Adrenal gland (tissue), 12 donors: ENCODE results near the gene COPS7A. TPM values are rescaled to one million over a fixed set of nuclear protein-coding genes. Genes with fewer than 3 reads are reported as not detected.

Source experiments
- DNase-seq, 7 donors: peaks; one replicate each; pipeline ENCODE4 v3.0.0-alpha.2; 2019 to 2020
- H3K27ac ChIP-seq, 5 donors: fragments of 200-600 bp; sonication (generic) in 4 of 5; 1 replicate in 3 of 5; 2 replicates in 2 of 5; pipeline versions ENCODE4 v1.5.1 to v1.8.0; 2016 to 2020; ENCODE audit warnings: mild to moderate bottlenecking in 1 of 5
- H3K27me3 ChIP-seq: fragments of 200-600 bp; 2 replicates; pipeline ENCODE4 v1.8.0; 2021
- H3K36me3 ChIP-seq, 2 donors: fragments of 200-600 bp; replicated peaks in 1 of 2; 1 replicate in 1 of 2; 2 replicates in 1 of 2; pipeline versions ENCODE4 v1.5.1 to v1.8.0; 2018 to 2022
- H3K4me1 ChIP-seq, 2 donors: fragments of 200-600 bp; replicated peaks in 1 of 2; 1 replicate in 1 of 2; 2 replicates in 1 of 2; pipeline versions ENCODE4 v1.5.1 to v1.8.0; 2018 to 2021
- H3K4me3 ChIP-seq, 4 donors: fragments of 200-600 bp; sonication (generic) in 3 of 4; one replicate each; pipeline ENCODE4 v1.5.1; 2016 to 2018
- H3K9me3 ChIP-seq, 3 donors: fragments of 200-600 bp; sonication (generic) in 1 of 3; replicated peaks in 1 of 3; 1 replicate in 2 of 3; 2 replicates in 1 of 3; pipeline versions ENCODE4 v1.5.1 to v1.8.0; 2016 to 2021
- POLR2A ChIP-seq, 2 donors: fragments of 450-650 bp; IDR thresholded peaks; one replicate each; pipeline ENCODE4 v1.6.1; 2017; ENCODE audit warnings: antibody characterized with exemption in 2 of 2, mild to moderate bottlenecking in 2 of 2, moderate library complexity in 1 of 2
- WGBS, 4 donors: extraction: QIAGEN DNeasy Blood & Tissue Kit in 2 of 4; methylation state at CpG; one replicate each; pipeline versions ENCODE4 v1.1.5 to v1.1.7; 2013 to 2017; 5-methylcytosine and 5-hydroxymethylcytosine counted together
- intact Hi-C, 2 donors: fragments of 100-400 bp; cut with DNase I; formaldehyde crosslinking; loops; one replicate each; pipeline versions ENCODE4 v1.14.1 to v1.15.0; 2022 to 2023
- polyA plus RNA-seq, 3 donors: library from polyadenylated mRNA; stranded (reverse); fragments of 200-250 nt in 2 of 3; fragments of 350-450 nt in 1 of 3; fragmentation: Illumina TruSeq in 1 of 3; extraction: RNeasy Lipid Tissue Mini Kit (QIAGEN cat#74804) in 1 of 3; gene quantifications; one replicate each; pipeline ENCODE4 v1.2.3, GENCODE V29; 2013 to 2014
- total RNA-seq, 9 donors: library from RNA; depleted of rRNA in 4 of 9; stranded (reverse); fragments of >200 nt in 4 of 9; fragments of 120-200 nt in 1 of 9; fragmentation: NEBNext Ultra II Directional in 1 of 9; extraction: Animal tissue kit (Norgen Biotek cat#: 25700) in 1 of 9; gene quantifications; one replicate each; pipeline versions ENCODE4 v1.1.0 to v1.2.4, GENCODE V29; 2013 to 2023
- TF ChIP-seq, protein P1 (sequence below), 6 experiments: fragments of 450-650 bp in 4 of 6; fragments of 200-600 bp in 2 of 6; sonication (generic) in 1 of 6; IDR thresholded peaks; 1 replicate in 5 of 6; 2 replicates in 1 of 6; pipeline versions ENCODE4 v1.5.1 to v1.8.0; 2016 to 2021; ENCODE audit warnings: antibody characterized with exemption in 6 of 6, mild to moderate bottlenecking in 2 of 6, moderate library complexity in 1 of 6
- donor health status: healthy with polysubstance abuse.
- donor health status: Bipolar disorder and iron deficiency.
- donor health status: DM: yes; HTN: yes; CAD: no.
- donor health status: DM: no; HTN: no; CAD: no.
- donor health status: DM: no; HTN: no; CAD: no.
- donor health status: DM: yes; HTN: yes; CAD: no.

Gene COPS7A
- total and polyA plus RNA-seq, 12 donors, result 46.5 to 105 (median 81.1) TPM

DNA sequence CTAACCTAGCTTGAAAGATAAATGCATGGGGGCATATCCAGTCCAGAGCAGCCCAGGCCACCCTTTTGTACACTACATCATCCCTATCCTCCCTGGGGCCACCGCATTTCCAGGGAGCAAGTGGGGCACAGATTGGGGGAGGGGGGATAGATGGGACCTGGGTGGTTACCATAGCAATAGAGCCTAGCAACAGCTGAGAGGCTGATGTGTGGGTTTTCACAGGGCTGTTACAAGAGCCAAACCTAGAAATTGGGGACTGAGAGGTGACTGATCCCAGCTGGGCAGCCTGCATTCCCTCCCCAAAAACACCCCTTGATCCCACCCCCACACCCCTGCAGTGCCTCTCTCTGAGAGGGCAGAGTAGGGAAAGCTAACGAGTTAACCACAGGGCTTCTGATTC is 31.0 kb upstream of the COPS7A start:
- DNase-seq, result no peak
- H3K27ac ChIP-seq, result no peak overlapping the region
- H3K27me3 ChIP-seq, result peaks cover 6% of the 10 kb centered on the region
- H3K36me3 ChIP-seq, result no peaks in the 10 kb centered on the region
- TF ChIP-seq POLR2A (IDR thresholded peaks at IDR 0.05), result no peak
- TF ChIP-seq, protein P1, sequence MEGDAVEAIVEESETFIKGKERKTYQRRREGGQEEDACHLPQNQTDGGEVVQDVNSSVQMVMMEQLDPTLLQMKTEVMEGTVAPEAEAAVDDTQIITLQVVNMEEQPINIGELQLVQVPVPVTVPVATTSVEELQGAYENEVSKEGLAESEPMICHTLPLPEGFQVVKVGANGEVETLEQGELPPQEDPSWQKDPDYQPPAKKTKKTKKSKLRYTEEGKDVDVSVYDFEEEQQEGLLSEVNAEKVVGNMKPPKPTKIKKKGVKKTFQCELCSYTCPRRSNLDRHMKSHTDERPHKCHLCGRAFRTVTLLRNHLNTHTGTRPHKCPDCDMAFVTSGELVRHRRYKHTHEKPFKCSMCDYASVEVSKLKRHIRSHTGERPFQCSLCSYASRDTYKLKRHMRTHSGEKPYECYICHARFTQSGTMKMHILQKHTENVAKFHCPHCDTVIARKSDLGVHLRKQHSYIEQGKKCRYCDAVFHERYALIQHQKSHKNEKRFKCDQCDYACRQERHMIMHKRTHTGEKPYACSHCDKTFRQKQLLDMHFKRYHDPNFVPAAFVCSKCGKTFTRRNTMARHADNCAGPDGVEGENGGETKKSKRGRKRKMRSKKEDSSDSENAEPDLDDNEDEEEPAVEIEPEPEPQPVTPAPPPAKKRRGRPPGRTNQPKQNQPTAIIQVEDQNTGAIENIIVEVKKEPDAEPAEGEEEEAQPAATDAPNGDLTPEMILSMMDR (IDR thresholded peaks at IDR 0.05), result no peak
- H3K4me3 ChIP-seq, result no peak overlapping the region
- WGBS, 4 donors, result 61 to 72% (median 66%) methylated on average over 2 of the region's 2 CpGs
- intact Hi-C loops, result no loop called here
- peaks cover 10 to 15% of the 10 kb centered on the region in 2 donors for H3K4me1 ChIP-seq
- no peaks in the 10 kb centered on the region for H3K9me3 ChIP-seq

DNA sequence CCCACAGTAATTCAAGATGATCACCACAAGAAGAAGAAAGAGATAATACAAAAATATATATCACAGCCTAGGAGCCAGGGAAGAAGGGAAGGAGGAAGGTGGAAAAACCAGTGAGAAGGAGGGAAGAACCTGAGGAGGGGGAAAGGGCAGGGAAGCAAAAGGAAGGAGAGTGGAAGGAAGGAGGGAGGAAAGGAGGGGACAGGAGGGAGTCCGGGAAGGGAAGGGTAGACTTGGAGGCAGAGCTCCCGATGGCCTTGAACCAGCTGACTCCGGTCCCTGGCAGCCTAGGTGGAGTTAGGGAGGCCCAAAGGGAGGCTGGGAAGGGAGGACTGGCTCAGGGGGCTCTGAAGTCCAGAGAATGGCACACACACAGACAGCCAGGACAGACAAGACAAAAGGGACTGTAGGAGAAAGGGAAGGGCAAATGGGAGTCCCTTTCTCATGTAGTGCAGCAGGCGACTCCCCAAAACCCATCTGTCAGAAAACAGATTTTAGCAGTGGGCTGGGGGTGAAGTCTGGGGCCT is 30.0 kb upstream of the COPS7A start:
- H3K4me1 ChIP-seq, result peaks cover 9 to 10% of the 10 kb centered on the region in 2 donors
- intact Hi-C loops, result no loop called here
- peaks cover 14% of the 10 kb centered on the region for H3K27me3 ChIP-seq
- no peak for DNase-seq
- WGBS, 4 donors, result 36 to 70% (median 53%) methylated on average over 3 to 4 of the region's 4 CpGs
- H3K9me3 ChIP-seq, result no peaks in the 10 kb centered on the region
- H3K27ac ChIP-seq, result no peak overlapping the region
- H3K4me3 ChIP-seq, result no peak overlapping the region
- no peak for TF ChIP-seq POLR2A (IDR thresholded peaks at IDR 0.05)
- TF ChIP-seq, protein P1 (IDR thresholded peaks at IDR 0.05), result no peak
- no peaks in the 10 kb centered on the region for H3K36me3 ChIP-seq

DNA sequence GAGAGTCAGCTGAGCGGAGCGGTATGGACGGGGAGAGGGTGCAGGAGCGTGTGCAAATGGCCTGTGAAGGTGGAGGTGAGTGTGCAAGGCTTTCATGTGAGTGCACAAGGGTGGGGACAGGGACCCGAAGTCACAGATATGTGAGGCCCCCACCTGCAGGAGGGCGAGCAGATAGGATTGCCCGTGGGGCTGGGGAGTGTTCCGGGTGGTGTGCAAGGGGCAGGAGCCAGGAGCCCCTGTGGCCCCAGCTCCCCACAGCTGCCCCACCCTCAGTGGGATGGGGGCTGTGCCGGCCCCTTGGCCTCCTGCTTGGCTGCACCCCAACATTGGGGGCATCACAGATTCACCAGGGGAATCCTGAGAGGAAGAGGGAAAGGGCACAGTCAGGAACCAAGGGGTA is 29.1 kb upstream of the COPS7A start:
- Histone ChIP-seq H3K4me3 (no peak overlapping the region), H3K27ac (no peak overlapping the region), H3K9me3 (no peaks in the 10 kb centered on the region), H3K4me1 (peaks cover 9 to 10% of the 10 kb centered on the region in 2 donors), H3K27me3 (peaks cover 20% of the 10 kb centered on the region), H3K36me3 (no peaks in the 10 kb centered on the region)
- DNase-seq, result no peak
- TF ChIP-seq, protein P1 (IDR thresholded peaks at IDR 0.05), result no peak
- intact Hi-C loops, result loop anchor here in 1 of 2 donors (5.0 kb wide), 1 partner anchor 32 kb away; the partner anchor contains the start of gene ING4
- 74 to 82% (median 74%) methylated on average over 7 to 9 of the region's 9 CpGs for WGBS, 4 donors

DNA sequence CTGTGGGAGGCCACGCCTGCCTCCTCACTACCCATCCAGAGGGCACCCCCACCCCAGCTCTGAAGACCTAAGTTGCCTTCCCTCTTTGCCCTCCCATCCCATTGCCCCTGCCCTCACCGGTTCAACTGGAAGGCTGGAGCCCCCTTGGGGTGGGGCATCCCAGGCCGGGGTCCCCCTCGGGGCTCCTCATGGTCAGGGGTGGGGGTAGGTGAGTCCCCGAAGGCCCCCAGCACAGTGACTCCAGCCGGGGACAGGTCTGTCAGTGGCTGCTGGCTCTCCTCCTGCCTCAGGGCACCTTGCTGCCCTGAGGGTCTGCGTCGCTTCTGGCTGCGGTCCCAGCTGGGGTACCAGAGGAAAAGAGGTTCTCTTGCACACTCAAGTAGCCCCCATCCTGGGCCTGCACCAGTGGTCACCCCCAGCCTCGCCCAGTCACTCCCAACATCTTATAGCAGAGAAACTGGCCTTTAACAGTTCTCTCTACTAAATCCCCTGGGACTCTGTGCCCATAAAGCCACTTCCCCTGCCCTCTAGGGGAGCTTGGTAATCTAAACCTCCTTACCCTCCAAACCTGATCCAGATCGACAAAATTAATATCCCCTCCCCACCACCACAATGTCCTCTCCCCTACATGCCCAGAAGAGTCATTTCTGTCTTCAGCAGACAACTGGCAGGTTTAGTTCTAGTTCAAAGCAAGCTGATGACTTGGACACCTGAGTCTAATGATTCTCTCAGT is 28.4 kb upstream of the COPS7A start:
- intact Hi-C loops, result loop anchor here in 1 of 2 donors (5.0 kb wide), 1 partner anchor 33 kb away; the partner anchor contains the start of gene ING4
- H3K27me3 ChIP-seq, result peaks cover 28% of the 10 kb centered on the region
- WGBS, 4 donors, result 54 to 69% (median 65%) methylated on average over 3 to 11 of the region's 11 CpGs

More for the DNA sequence above, 28.4 kb upstream of the COPS7A start:
- peaks cover 9% of the 10 kb centered on the region in 2 donors for H3K4me1 ChIP-seq
- H3K4me3 ChIP-seq, result no peak overlapping the region
- no peaks in the 10 kb centered on the region for H3K36me3 ChIP-seq
- H3K27ac ChIP-seq, result no peak overlapping the region
- no peak for DNase-seq
- no peaks in the 10 kb centered on the region for H3K9me3 ChIP-seq
- TF ChIP-seq, protein P1 (IDR thresholded peaks at IDR 0.05), result no peak
- no peak for TF ChIP-seq POLR2A (IDR thresholded peaks at IDR 0.05)
